Fibroblast of the aortic adventitia (primary cell): ENCODE measurements around the gene PRPF18. TPM values are rescaled to one million over a fixed set of nuclear protein-coding genes. Genes with fewer than 3 reads are reported as not detected.

Experiments
- DNase-seq: peaks from one replicate; pipeline ENCODE4 v3.0.0-alpha.2; 2010; ENCODE audit warnings: low read depth
- H3K4me3 ChIP-seq: 2 replicates; pipeline ENCODE4 v1.5.1; 2011; ENCODE audit warnings: low read depth, mild to moderate bottlenecking, control low read depth, low read length, moderate library complexity
- CTCF ChIP-seq: IDR thresholded peaks from 2 replicates; pipeline ENCODE4 v1.5.1; 2011; ENCODE audit warnings: mild to moderate bottlenecking, low read length, control low read depth, inconsistent platforms; ENCODE audit not compliant: insufficient read depth
- total RNA-seq: library from RNA; depleted of rRNA; stranded (reverse); fragments of >200 nt; gene quantifications from 2 replicates; pipeline ENCODE4 v1.2.3, GENCODE V29; 2012; ENCODE audit warnings: low replicate concordance

PRPF18 gene
- total RNA-seq, 1 donor = 37.0 TPM

DNA sequence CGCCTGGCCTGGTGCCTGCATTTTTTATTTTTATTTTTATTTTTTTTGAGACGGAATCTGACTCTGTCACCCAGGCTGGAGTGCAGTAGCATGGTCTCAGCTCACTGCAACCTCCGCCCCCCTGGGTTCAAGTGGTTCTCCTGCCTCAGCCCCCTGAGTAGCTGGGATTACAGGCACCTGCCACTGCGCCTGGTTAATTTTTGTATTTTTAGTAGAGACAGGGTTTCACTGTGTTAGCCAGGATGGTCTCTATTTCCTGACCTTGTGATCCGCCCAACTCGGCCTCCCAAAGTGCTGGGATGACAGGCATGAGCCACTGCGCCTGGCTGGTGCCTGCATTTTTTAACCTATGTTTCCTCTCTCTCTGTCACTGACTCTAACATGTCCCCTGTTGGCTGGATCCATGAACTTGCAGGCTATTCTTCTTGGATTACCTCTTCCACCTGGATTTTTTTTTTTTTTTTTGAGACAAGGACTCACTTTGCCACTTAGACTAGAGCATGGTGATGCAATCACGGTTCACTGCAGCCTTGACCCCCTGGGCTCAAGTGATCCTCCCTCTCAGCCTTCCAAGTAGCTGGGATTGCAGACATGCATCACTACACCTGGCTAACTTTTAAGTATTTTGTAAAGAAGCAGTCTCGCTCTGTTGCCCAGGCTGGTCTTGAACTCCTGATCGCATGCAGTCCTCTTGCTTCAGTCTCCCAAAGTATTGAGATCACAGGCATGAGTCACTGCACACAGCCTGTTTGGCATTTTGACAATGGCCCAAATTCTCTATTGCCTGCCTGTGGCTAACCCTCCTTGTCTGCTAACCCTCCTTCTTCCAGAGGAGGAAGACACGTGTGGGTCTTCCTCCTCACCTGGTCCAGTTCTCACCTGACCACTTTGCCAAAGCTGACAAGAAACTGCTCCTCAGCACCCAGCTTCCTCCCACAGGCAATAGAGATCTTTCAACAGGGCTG, 23.0 kb upstream of the PRPF18 start:
- H3K4me3 ChIP-seq = no peak overlapping the region
- peak; percentile 0 for DNase-seq
- TF ChIP-seq CTCF = no peak

DNA sequence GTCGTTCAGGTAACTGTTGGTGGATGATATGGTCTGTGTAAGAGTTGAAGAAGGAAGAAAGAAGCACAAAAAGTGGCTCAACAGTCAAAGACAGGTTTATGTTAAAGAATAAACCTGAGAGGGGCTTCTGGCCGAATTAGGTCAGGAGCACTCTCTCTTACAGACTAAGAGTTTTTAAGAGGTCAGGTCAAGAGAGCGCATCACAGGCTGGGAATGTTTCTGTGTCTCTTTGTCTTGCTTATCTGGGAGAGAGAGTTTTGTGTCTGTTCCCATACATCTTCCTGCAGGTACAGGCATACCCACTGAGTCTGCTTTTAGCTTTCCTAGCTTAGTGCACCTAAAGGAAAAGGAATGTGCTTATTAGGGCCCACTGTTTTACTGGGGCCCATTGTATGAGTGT, 22.2 kb upstream of the PRPF18 start:
- DNase-seq = no peak
- no peak overlapping the region for H3K4me3 ChIP-seq
- TF ChIP-seq CTCF = no peak

DNA sequence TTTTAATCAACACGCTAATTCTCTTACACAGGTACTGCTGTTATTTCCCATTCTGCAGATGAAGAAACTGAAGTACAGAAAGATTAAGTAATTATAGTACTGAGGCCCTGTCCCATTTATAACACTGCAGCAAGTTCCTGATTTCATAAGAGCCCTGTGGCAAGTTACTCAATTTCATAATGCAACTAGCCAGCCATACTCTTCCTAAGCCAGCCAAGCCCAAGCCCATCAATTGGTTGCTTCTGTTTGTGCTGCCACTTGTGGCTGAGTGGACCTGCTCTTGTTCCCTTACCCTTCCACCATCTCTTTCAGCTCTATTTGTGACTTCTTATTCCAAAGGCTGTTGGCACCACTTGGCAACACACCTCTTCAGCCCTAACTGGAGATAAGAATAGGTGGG, 19.7 kb upstream of the PRPF18 start:
- no peak for TF ChIP-seq CTCF
- no peak overlapping the region for H3K4me3 ChIP-seq
- no peak for DNase-seq

DNA sequence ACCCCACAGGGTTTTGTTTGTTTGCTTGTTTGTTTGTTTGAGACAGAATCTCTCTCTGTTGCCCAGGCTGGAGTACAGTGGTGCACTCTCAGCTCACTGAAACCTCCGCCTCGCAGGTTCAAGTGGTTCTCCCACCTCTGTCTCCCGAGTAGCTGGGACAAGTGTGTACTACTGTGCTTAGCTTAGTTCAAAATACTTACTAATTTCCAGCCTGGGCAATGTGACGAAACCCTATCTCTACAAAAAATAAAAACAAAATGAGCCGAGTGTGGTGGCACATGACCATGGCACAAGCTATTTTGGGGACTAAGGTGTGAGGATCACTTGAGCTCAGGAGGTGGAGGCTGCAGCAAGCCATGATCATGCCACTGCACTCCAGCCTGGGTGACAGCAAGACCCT, 15.2 kb upstream of the PRPF18 start:
- TF ChIP-seq CTCF = no peak
- DNase-seq = no peak
- no peak overlapping the region for H3K4me3 ChIP-seq

DNA sequence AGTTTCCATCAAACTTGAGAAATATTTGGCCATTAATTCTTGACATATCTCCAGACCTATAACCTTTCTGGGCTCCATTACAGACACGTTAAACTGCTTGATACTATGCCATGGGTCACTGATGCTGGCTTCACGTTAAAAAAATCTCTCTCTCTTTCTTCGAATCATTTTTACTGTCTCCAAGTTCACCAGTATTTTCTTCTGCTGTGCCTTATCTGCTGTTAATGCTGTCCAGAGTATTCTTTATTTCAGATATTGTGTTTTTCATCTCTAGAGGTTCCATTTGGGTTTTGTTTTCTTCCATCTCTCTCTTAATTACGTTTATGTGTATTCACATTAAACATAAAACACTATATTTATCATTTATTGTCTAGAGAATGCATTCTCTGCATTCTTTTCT, 12.8 kb upstream of the PRPF18 start:
- no peak overlapping the region for H3K4me3 ChIP-seq
- no peak for TF ChIP-seq CTCF
- DNase-seq = no peak

DNA sequence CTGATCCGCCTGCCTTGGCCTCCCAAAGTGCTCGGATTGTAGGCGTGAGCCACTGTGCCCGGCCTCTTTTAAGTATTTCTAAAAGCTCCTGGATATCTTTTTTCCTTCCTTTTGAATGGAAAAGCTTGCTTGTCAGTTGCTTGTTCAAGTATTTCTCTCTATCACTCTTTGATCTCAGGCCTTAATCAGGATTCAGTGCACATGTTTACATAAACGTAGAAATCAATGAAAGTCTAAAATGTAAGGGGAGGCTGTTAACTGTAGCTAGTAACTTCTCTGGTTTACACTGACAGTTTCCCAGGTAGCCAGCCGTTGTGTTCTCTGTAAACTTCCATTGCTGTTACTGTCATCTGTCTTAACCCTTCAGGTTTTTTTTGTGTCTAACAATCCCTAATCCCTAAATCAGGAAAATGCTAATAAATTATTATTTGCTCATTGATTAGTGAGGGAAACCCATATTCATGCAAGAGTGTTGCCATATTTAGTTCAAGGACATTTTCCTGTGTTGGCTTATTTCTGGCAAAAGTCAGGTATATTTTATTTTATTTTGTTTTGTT, 1.5 kb upstream of the PRPF18 start:
- DNase-seq = no peak
- H3K4me3 ChIP-seq = no peak overlapping the region
- TF ChIP-seq CTCF = no peak
